Neutrophil (primary cell): ENCODE results near the gene C11orf21.
"Not testable (repeated sequence)": the region's sequence is repeated elsewhere in the genome, so short reads cannot be mapped to it uniquely, and the experiment has no call there.

Experiments used
- H3K27ac ChIP-seq: fragments of 200-600 bp; sonication (generic); 2 replicates; pipeline ENCODE4 v1.5.1; 2016; ENCODE audit warnings: mild to moderate bottlenecking, moderate library complexity
- H3K27me3 ChIP-seq: fragments of 200-600 bp; sonication (generic); 2 replicates; pipeline ENCODE4 v1.6.0; 2016; ENCODE audit warnings: mild to moderate bottlenecking
- H3K36me3 ChIP-seq: fragments of 200-600 bp; sonication (generic); 2 replicates; pipeline ENCODE4 v1.5.1; 2017
- H3K4me1 ChIP-seq, 2 experiments: fragments of 200-600 bp in 1 of 2; sonication (generic) in 1 of 2; 1 replicate in 1 of 2; 2 replicates in 1 of 2; pipeline versions ENCODE4 v1.5.1 to v1.6.1; 2013 to 2016; ENCODE audit warnings: low read depth in 1 of 2, low read length in 1 of 2, mild to moderate bottlenecking in 1 of 2, moderate library complexity in 1 of 2; ENCODE audit not compliant: control insufficient read depth in 1 of 2, insufficient read depth in 1 of 2
- H3K4me3 ChIP-seq, 2 experiments: fragments of 200-600 bp in 1 of 2; sonication (generic) in 1 of 2; 1 replicate in 1 of 2; 2 replicates in 1 of 2; pipeline ENCODE4 v1.5.1; 2013 to 2016; ENCODE audit warnings: low read depth in 1 of 2, low read length in 1 of 2, mild to moderate bottlenecking in 1 of 2, moderate library complexity in 1 of 2
- H3K9me3 ChIP-seq: fragments of 200-600 bp; sonication (generic); 2 replicates; pipeline ENCODE4 v1.5.1; 2016
- TF ChIP-seq, protein P1 (sequence below): fragments of 200-600 bp; sonication (generic); IDR thresholded peaks from 2 replicates; pipeline ENCODE4 v1.5.1; 2016; ENCODE audit warnings: antibody characterized with exemption

C11orf21 gene

DNA sequence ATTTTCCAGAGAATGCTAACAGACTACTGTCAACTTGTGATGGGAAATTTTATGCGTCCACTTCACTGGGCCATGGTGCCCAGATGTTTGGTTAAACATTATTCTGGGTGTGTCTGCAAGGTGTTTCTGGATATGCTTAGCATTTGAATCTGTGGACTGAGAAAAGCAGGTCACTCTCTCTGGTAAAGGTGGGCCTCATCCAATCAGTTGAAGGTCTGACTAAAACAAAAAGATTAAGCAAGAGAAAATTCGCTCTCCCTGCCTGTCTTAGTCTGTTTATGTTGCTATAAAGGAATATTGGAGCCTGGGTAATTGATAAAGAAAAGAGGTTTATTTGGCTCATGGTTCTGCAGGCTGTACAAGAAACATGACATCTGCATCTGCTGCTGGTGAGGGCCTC is 43.3 kb upstream of the C11orf21 start:
- Histone ChIP-seq H3K36me3 (no peaks in the 10 kb centered on the region), H3K27ac (no peak overlapping the region), H3K4me1 (no peaks in the 10 kb centered on the region), H3K9me3 (no peaks in the 10 kb centered on the region), H3K4me3 (no peak overlapping the region), H3K27me3 (peaks cover 4% of the 10 kb centered on the region)
- TF ChIP-seq, protein P1, sequence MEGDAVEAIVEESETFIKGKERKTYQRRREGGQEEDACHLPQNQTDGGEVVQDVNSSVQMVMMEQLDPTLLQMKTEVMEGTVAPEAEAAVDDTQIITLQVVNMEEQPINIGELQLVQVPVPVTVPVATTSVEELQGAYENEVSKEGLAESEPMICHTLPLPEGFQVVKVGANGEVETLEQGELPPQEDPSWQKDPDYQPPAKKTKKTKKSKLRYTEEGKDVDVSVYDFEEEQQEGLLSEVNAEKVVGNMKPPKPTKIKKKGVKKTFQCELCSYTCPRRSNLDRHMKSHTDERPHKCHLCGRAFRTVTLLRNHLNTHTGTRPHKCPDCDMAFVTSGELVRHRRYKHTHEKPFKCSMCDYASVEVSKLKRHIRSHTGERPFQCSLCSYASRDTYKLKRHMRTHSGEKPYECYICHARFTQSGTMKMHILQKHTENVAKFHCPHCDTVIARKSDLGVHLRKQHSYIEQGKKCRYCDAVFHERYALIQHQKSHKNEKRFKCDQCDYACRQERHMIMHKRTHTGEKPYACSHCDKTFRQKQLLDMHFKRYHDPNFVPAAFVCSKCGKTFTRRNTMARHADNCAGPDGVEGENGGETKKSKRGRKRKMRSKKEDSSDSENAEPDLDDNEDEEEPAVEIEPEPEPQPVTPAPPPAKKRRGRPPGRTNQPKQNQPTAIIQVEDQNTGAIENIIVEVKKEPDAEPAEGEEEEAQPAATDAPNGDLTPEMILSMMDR, result no peak

DNA sequence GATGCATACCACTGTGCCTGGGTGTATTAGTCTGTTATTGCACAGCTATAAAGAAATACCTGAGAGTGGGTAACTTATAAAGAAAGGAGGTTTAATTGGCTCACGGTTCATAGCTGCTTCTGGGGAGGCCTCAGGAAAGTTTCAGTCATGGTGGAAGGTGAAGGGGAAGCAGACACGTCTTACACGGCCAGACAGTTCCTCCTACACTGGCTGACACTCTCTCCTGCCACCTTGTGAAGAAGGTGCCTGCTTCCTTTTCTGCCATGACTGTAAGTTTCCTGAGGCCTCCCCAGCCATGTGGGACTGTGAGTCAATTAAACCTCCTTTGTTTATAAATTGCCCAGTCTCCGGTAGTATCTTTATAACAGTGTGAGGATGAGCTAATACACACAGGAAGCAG is 41.8 kb upstream of the C11orf21 start:
- Histone ChIP-seq H3K4me3 (no peak overlapping the region), H3K27me3 (peaks cover 14% of the 10 kb centered on the region), H3K36me3 (no peaks in the 10 kb centered on the region), H3K4me1 (no peaks in the 10 kb centered on the region), H3K27ac (no peak overlapping the region), H3K9me3 (no peaks in the 10 kb centered on the region)
- TF ChIP-seq, protein P1, result no peak

DNA sequence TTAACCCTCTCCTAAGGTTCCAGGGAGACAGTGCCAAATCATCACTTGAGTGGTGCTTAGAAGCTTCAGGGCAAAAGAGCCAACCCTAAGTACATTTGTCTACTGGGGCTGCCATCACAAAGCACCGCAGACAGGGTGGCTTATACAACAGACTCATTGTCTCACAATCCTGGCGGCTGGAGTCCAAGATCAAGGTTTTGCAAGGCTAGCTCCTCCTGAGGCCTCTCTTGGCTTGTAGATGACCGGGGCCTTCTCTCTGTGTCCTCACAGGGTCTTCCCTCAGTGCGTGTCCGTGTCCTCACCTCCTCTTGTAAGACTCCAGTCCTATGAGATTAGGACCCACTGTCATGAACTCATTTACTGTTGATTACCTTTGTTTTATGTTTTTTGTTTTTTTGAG is 41.3 kb upstream of the C11orf21 start:
- no peaks in the 10 kb centered on the region for H3K4me1 ChIP-seq
- peaks cover 14% of the 10 kb centered on the region for H3K27me3 ChIP-seq
- H3K36me3 ChIP-seq, result no peaks in the 10 kb centered on the region
- no peak overlapping the region for H3K4me3 ChIP-seq
- H3K9me3 ChIP-seq, result no peaks in the 10 kb centered on the region
- TF ChIP-seq, protein P1, result no peak
- H3K27ac ChIP-seq, result no peak overlapping the region

DNA sequence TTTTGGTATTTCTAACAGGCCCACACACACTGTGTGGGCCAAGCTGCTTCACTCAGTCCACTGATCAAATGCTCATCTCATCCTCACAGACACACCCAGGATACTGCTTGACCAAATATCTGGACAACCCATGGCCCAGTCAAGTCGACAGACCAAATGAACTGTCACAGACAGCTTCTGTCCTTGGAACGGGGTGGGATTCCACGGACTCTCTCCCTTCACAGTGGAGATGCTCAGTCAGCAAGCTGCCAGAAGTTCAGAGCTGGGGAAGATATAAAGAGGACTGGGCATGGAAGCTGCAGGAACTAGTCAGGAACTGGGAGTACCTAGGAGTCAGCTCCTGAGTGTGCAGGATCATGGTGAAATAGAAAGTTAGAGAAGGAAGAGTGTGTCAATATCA is 40.8 kb upstream of the C11orf21 start:
- Histone ChIP-seq H3K27ac (no peak overlapping the region), H3K4me3 (no peak overlapping the region), H3K9me3 (no peaks in the 10 kb centered on the region), H3K4me1 (no peaks in the 10 kb centered on the region), H3K27me3 (peaks cover 14% of the 10 kb centered on the region), H3K36me3 (no peaks in the 10 kb centered on the region)
- TF ChIP-seq, protein P1, result no peak

DNA sequence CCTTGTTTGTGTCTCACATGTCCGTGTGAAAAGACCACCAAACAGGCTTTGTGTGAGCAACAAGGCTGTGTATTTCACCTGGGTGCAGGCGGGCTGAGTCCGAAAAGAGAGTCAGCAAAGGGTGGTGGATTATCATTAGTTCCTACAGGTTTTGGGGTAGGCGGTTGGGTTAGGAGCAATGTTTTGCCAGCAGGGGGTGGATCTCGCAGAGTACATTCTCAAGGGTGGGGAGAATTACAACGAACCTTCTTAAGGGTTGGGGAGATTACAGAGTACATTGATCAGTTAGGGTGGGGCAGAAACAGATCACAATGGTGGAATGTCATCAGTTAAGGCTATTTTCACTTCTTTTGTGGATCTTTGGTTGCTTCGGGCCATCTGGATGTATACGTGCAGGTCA is 37.0 kb upstream of the C11orf21 start:
- H3K4me1 ChIP-seq, result not testable (repeated sequence)

DNA sequence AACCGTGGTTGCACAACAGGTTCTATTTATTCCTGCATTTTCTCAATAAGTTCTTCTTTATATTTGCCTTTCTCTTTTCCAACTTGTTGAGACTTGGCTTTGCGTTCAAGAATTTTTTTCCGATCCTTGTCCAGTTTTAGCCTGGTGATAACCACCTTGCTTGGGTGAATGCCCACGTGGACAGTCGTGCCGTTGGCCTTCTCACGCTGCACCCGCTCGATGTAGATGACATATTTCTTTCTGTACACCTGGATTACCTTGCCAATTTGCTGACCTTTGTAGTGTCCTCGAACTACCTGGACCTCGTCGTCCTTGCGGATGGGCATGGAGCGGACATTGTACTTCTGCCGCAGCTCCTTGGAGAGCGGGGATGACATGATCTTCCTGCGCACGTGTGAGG is 33.6 kb upstream of the C11orf21 start:
- H3K4me3 ChIP-seq, H3K27ac ChIP-seq, H3K4me1 ChIP-seq, H3K9me3 ChIP-seq, H3K36me3 ChIP-seq: not testable (repeated sequence)
- H3K27me3 ChIP-seq, result peaks cover 24% of the 10 kb centered on the region

More for the DNA sequence above, 37.0 kb upstream of the C11orf21 start:
- H3K36me3 ChIP-seq, H3K9me3 ChIP-seq, H3K4me3 ChIP-seq, H3K27ac ChIP-seq: not testable (repeated sequence)
- H3K27me3 ChIP-seq, result peaks cover 28% of the 10 kb centered on the region

DNA sequence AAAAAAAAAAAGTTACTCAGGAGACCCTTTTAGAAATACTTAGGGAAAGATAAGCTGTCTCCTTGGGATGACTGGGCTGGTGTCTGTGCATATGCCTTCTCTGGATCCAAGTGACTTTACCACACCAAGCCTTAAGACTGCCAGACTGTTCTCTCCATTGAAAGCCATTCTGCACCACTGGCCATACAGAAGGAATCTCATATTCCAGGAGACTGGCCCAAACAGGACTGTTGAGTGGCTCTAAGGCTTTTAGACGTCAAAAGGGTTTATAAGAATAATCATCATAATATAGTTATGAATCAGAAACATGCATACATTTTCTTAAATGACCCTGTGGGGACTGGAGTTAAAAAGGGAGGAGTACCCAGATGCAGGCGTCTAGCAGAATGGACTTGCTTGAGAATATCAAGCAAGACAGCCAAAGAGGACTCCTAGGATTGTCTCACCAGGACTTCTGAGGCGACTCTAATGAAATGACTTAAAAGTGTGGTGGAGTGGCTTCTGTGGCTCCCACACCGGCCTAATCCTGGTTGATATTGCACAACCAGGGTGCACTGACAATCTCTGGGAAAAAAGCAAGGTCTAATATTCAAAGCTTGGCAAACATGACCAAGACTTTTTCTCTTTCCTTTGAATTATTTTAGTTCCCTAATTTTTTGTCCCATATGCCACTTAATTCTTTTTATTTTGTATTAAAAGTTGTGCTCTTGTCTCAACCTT is 31.9 kb upstream of the C11orf21 start:
- not testable (repeated sequence) for H3K4me1 ChIP-seq, H3K4me3 ChIP-seq, H3K27ac ChIP-seq, H3K36me3 ChIP-seq, H3K9me3 ChIP-seq
- peaks cover 15% of the 10 kb centered on the region for H3K27me3 ChIP-seq

DNA sequence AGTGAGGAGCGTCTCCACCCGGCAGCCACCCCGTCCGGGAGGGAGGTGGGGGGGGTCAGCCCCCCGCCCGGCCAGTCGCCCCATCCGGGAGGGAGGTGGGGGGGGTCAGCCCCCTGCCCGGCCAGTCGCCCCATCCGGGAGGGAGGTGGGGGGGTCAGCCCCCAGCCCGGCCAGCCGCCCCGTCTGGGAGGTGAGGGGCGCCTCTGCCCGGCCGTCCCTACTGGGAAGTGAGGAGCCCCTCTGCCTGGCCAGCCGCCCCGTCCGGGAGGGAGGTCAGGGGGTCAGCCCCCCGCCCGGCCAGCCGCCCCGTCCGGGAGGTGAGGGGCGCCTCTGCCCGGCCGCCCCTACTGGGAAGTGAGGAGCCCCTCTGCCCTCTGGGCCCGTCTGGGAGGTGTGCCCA is 30.9 kb upstream of the C11orf21 start:
- H3K4me3 ChIP-seq, H3K36me3 ChIP-seq, H3K27ac ChIP-seq, H3K4me1 ChIP-seq, H3K9me3 ChIP-seq: not testable (repeated sequence)
- H3K27me3 ChIP-seq, result peaks cover 13% of the 10 kb centered on the region
